ENCODE measurements around the gene MAD1L1. TPM values are rescaled to one million over a fixed set of nuclear protein-coding genes. Genes with fewer than 3 reads are reported as not detected.
"Not testable (repeated sequence)": the region's sequence is repeated elsewhere in the genome, so short reads cannot be mapped to it uniquely, and the experiment has no call there.

The MAD1L1 gene
- total and polyA plus RNA-seq, 3 experiments from 2014 or later, result 43.6 to 185 (median 47.3) TPM

DNA sequence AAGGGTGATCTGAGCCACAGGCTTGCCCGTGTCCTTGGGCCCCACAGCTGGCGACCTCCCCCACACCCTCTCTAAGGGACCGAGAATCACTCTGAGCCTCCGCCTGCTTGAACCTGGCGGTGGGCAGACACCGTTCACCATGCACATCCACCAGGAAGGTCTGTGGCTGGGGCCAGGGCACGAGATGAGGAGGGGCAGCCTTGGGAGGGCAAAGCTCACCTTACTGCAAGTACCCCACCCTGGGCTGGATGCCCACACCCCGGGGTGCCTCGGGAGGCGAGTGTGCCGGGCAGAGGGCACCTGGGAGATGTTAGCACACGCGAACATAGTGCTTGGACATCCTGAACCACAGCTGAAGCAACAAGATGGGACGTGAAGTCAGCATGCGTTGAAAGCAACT, 350.8 kb downstream of the MAD1L1 start:
- H3K27ac Mint-ChIP-seq, result peak overlapping the region in 2 of 8 donors; percentile 52 to 66
- Histone ChIP-seq H3K9me3 (ENCODE audit: low read length) (no peaks in the 10 kb centered on the region), H3K36me3 (ENCODE audit: insufficient read depth, low read length) (peaks cover 2% of the 10 kb centered on the region), H3K4me1 (ENCODE audit: insufficient read depth, low read length) (peaks cover 17% of the 10 kb centered on the region), H3K27ac (ENCODE audit: low read depth, low read length) (no peak overlapping the region), H3K4me3 (ENCODE audit: low read length) (no peak overlapping the region), H3K27me3 (ENCODE audit: insufficient read depth, low read length, poor library complexity, severe bottlenecking) (no peaks in the 10 kb centered on the region)
- H3K4me3 Mint-ChIP-seq, result peak overlapping the region in 1 of 7 donors; percentile 27
- CTCF ChIA-PET, result no interaction called here
- H3K27me3 Mint-ChIP-seq, result peaks cover 0 to 3% of the 10 kb centered on the region in 2 donors
- DNase-seq, result no peak
- H3K36me3 Mint-ChIP-seq, result peaks cover 6 to 51% (median 13%) of the 10 kb centered on the region in 3 donors
- peaks cover 0 to 7% (median 6%) of the 10 kb centered on the region in 5 donors for H3K9me3 Mint-ChIP-seq
- H3K4me1 Mint-ChIP-seq, result peaks cover 15 to 49% (median 20%) of the 10 kb centered on the region in 3 donors
- POLR2A ChIA-PET, result no interaction called here

DNA sequence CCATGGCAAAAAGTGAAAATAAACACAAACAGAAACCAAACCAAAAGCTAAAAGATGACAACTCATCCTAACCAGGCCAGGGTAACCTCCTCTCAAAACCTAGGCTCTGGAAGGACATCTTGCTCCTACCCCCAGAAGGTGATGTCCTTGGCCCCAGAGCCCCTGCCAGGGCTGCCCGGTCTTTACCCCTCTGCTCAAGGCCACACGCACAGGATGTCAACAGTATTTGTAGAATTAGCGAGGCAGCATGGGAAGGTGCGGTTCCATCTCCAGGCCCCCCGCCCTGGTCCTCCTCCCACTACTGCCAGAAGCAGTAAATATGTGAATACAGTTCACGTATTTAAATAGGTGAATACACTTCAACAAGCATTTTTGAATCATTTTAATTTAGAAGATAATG, 356.1 kb downstream of the MAD1L1 start:
- H3K4me1 ChIP-seq (ENCODE audit: insufficient read depth, low read length); H3K27me3 ChIP-seq (ENCODE audit: insufficient read depth, low read length, poor library complexity, severe bottlenecking); DNase-seq; H3K27me3 Mint-ChIP-seq; H3K27ac Mint-ChIP-seq; H3K4me3 ChIP-seq (ENCODE audit: low read length); H3K9me3 ChIP-seq (ENCODE audit: low read length); CTCF ChIA-PET; H3K36me3 ChIP-seq (ENCODE audit: insufficient read depth, low read length); H3K9me3 Mint-ChIP-seq; POLR2A ChIA-PET; H3K27ac ChIP-seq (ENCODE audit: low read depth, low read length); H3K4me3 Mint-ChIP-seq: not testable (repeated sequence)
- Mint-ChIP-seq H3K36me3 (peaks cover 6 to 36% (median 13%) of the 10 kb centered on the region in 3 donors), H3K4me1 (peaks cover 9 to 27% (median 15%) of the 10 kb centered on the region in 3 donors)

GRCh38 chr7:1875392-1876199, 357.1 kb downstream of the MAD1L1 start:
- H3K27me3 ChIP-seq (ENCODE audit: insufficient read depth, low read length, poor library complexity, severe bottlenecking); H3K27ac ChIP-seq (ENCODE audit: low read depth, low read length); H3K27ac Mint-ChIP-seq; H3K36me3 ChIP-seq (ENCODE audit: insufficient read depth, low read length); H3K4me1 ChIP-seq (ENCODE audit: insufficient read depth, low read length); H3K27me3 Mint-ChIP-seq; H3K9me3 Mint-ChIP-seq; H3K4me3 ChIP-seq (ENCODE audit: low read length); H3K9me3 ChIP-seq (ENCODE audit: low read length); CTCF ChIA-PET; POLR2A ChIA-PET: not testable (repeated sequence)
- Mint-ChIP-seq H3K4me1 (peaks cover 4 to 24% (median 11%) of the 10 kb centered on the region in 3 donors), H3K36me3 (peaks cover 6 to 30% (median 13%) of the 10 kb centered on the region in 3 donors), H3K4me3 (peak overlapping the region in 1 of 7 donors; percentile 32)
- DNase-seq, result peak in 1 of 5 donors; percentile 29

DNA sequence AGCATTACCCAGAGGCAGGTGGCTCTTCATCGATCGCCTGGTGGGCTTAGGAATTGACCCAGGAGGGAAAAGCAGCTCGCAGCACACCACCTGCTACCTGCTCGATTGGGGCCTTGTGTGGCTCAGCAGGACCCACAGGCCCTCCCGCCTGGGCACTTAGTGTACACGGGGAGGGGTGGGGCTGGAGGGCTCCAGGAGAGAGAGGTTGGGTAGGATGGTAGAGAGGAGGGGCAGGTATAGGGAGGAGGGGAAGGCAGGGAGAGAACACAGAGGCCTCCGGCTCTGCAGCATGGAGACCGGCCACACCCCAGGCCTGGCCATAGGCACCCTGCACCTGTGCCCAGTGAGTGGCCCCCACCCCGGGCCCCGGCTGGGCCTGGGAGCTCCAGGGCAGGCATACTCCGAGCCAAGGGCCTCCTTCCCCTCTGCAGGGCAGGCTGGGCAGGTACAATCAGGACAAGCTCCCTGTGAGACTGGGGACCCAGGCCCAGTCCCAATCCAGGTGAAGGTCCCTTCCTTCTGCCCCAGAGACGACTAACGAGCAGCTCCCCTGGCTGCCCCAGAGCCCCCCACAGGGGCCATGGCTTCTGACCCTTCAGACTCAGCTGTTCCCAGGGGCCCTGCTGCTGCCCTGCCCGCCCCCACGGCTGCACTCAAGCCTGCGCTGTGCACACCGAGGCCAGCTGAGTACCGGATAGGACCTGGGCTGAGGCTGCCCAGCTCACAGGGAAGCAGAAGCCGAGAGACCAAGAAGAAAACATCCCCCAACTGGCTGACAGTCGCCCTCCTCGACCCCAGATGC, 358.0 kb downstream of the MAD1L1 start:
- H3K4me1 ChIP-seq (ENCODE audit: insufficient read depth, low read length); H3K27ac ChIP-seq (ENCODE audit: low read depth, low read length); H3K9me3 ChIP-seq (ENCODE audit: low read length); H3K4me3 Mint-ChIP-seq; CTCF ChIA-PET; H3K27me3 ChIP-seq (ENCODE audit: insufficient read depth, low read length, poor library complexity, severe bottlenecking); H3K36me3 ChIP-seq (ENCODE audit: insufficient read depth, low read length); POLR2A ChIA-PET; H3K9me3 Mint-ChIP-seq; DNase-seq; H3K27me3 Mint-ChIP-seq; H3K4me3 ChIP-seq (ENCODE audit: low read length): not testable (repeated sequence)
- Mint-ChIP-seq H3K4me1 (peaks cover 4 to 24% (median 16%) of the 10 kb centered on the region in 3 donors), H3K27ac (peak overlapping the region in 2 of 8 donors; percentile 9 to 51), H3K36me3 (peaks cover 5 to 24% (median 13%) of the 10 kb centered on the region in 3 donors)

GRCh38 chr7:1873857-1874589, 358.7 kb downstream of the MAD1L1 start:
- DNase-seq, result no peak
- no peak overlapping the region for H3K4me3 ChIP-seq (ENCODE audit: low read length)
- Mint-ChIP-seq H3K36me3 (peaks cover 5 to 17% (median 9%) of the 10 kb centered on the region in 3 donors), H3K27me3 (peaks cover 0 to 1% of the 10 kb centered on the region in 2 donors), H3K9me3 (peaks cover 0 to 7% (median 6%) of the 10 kb centered on the region in 5 donors), H3K27ac (peak overlapping the region in 2 of 8 donors; percentile 51 to 91), H3K4me3 (no peak overlapping the region), H3K4me1 (peaks cover 4 to 29% (median 16%) of the 10 kb centered on the region in 3 donors)
- ChIA-PET POLR2A (no interaction called here), CTCF (no interaction called here)
- peaks cover 7% of the 10 kb centered on the region for H3K4me1 ChIP-seq (ENCODE audit: insufficient read depth, low read length)
- H3K9me3 ChIP-seq (ENCODE audit: low read length), result no peaks in the 10 kb centered on the region
- H3K27me3 ChIP-seq (ENCODE audit: insufficient read depth, low read length, poor library complexity, severe bottlenecking), result no peaks in the 10 kb centered on the region
- no peaks in the 10 kb centered on the region for H3K36me3 ChIP-seq (ENCODE audit: insufficient read depth, low read length)
- no peak overlapping the region for H3K27ac ChIP-seq (ENCODE audit: low read depth, low read length)

DNA sequence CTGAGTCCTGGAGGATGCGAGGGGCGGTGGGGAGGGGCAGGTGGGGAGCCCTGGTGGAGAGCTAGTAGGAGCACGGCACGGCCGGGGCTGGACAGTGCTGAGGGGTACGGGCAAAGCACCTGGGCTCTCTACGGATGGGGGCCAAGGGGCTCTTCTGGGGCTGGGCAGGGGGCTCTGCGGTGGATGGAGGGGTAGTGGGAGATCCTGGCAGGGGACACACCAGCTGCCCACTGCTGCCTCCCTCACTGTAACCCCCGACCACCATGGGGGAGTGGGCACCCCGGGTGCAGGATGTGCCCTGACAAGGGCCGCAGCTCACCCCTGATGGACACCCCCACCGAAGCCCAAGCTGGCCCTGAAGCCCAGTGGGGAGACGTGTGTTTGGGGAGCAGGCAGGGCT, 359.3 kb downstream of the MAD1L1 start:
- CTCF ChIA-PET, result no interaction called here

GRCh38 chr7:1873070-1873405, 359.7 kb downstream of the MAD1L1 start:
- Mint-ChIP-seq H3K27me3 (peaks cover 0 to 1% of the 10 kb centered on the region in 2 donors), H3K4me1 (peaks cover 4 to 26% (median 12%) of the 10 kb centered on the region in 3 donors), H3K9me3 (peaks cover 0 to 5% (median 3%) of the 10 kb centered on the region in 5 donors), H3K4me3 (no peak overlapping the region), H3K36me3 (peaks cover 1 to 14% (median 4%) of the 10 kb centered on the region in 3 donors), H3K27ac (no peak overlapping the region)
- Histone ChIP-seq H3K36me3 (ENCODE audit: insufficient read depth, low read length) (no peaks in the 10 kb centered on the region), H3K9me3 (ENCODE audit: low read length) (no peaks in the 10 kb centered on the region), H3K27me3 (ENCODE audit: insufficient read depth, low read length, poor library complexity, severe bottlenecking) (no peaks in the 10 kb centered on the region), H3K4me1 (ENCODE audit: insufficient read depth, low read length) (peaks cover 7% of the 10 kb centered on the region), H3K27ac (ENCODE audit: low read depth, low read length) (no peak overlapping the region), H3K4me3 (ENCODE audit: low read length) (no peak overlapping the region)
- DNase-seq, result no peak
- ChIA-PET POLR2A (no interaction called here), CTCF (no interaction called here)

More for the DNA sequence above, 359.3 kb downstream of the MAD1L1 start:
- Mint-ChIP-seq H3K4me3 (no peak overlapping the region), H3K9me3 (peaks cover 0 to 6% (median 3%) of the 10 kb centered on the region in 5 donors), H3K36me3 (peaks cover 2 to 14% (median 5%) of the 10 kb centered on the region in 3 donors), H3K27ac (no peak overlapping the region), H3K4me1 (peaks cover 4 to 27% (median 13%) of the 10 kb centered on the region in 3 donors), H3K27me3 (peaks cover 0 to 1% of the 10 kb centered on the region in 2 donors)
- POLR2A ChIA-PET, result no interaction called here
- H3K27ac ChIP-seq (ENCODE audit: low read depth, low read length), result no peak overlapping the region
- peaks cover 7% of the 10 kb centered on the region for H3K4me1 ChIP-seq (ENCODE audit: insufficient read depth, low read length)
- H3K36me3 ChIP-seq (ENCODE audit: insufficient read depth, low read length), result no peaks in the 10 kb centered on the region
- H3K9me3 ChIP-seq (ENCODE audit: low read length), result no peaks in the 10 kb centered on the region
- no peak overlapping the region for H3K4me3 ChIP-seq (ENCODE audit: low read length)
- no peak for DNase-seq
- H3K27me3 ChIP-seq (ENCODE audit: insufficient read depth, low read length, poor library complexity, severe bottlenecking), result no peaks in the 10 kb centered on the region
